ENCODE results near the gene PCK1. TPM values are rescaled to one million over a fixed set of nuclear protein-coding genes. Genes with fewer than 3 reads are reported as not detected.
A peak's percentile ranks its signal among the peaks of the same experiment; 100 is the strongest.

PCK1 gene
- total RNA-seq, 5 donors from 2014 or later (not counting 1 experiment from before 2014, with no cell fraction given), result 0.25 to 0.53 (median 0.26) TPM; not detected in 2

- WGBS (ENCODE audit: insufficient coverage), result 81% methylated on average over 13 of the region's 18 CpGs
- H3K27me3 ChIP-seq (replicated peaks in 1 of 2; ENCODE audit: control insufficient read depth in 2 of 2, extremely low read depth in 1 of 2, insufficient read depth in 2 of 2, low read length in 1 of 2), result peaks cover 0 to 35% of the 10 kb centered on the region in 2 experiments
- H3K4me3 ChIP-seq (ENCODE audit: control insufficient read depth in 1 of 2, extremely low read depth in 1 of 2, low read length in 1 of 2), result no peak overlapping the region
- H3K36me3 ChIP-seq (ENCODE audit: control insufficient read depth in 2 of 2, extremely low read depth in 1 of 2, insufficient read depth in 1 of 2, low read length in 1 of 2), result no peaks in the 10 kb centered on the region
- CTCF ChIA-PET, result no interaction called here
- peaks cover 0 to 5% of the 10 kb centered on the region in 2 experiments for H3K4me1 ChIP-seq (ENCODE audit: control insufficient read depth in 1 of 2, extremely low read depth in 1 of 2, insufficient read depth in 2 of 2, low read length in 2 of 2)
- H3K4me3 Mint-ChIP-seq, result no peak overlapping the region
- no peaks in the 10 kb centered on the region for H3K36me3 Mint-ChIP-seq
- H3K27me3 Mint-ChIP-seq, result peaks cover 2 to 5% of the 10 kb centered on the region in 2 donors
- no peak overlapping the region for H3K27ac ChIP-seq (ENCODE audit: low read length)
- DNase-seq (no peak), ATAC-seq (replicated peaks in 1 of 4) (no peak)
- peaks cover 2 to 6% (median 3%) of the 10 kb centered on the region in 3 donors for H3K4me1 Mint-ChIP-seq
- POLR2A ChIA-PET, result no interaction called here
- no peaks in the 10 kb centered on the region for H3K9me3 ChIP-seq
- H3K27ac Mint-ChIP-seq, result no peak overlapping the region
- peaks cover 0 to 11% (median 3%) of the 10 kb centered on the region in 3 donors for H3K9me3 Mint-ChIP-seq
Observed at GRCh38 chr20:57590485-57591288, 29.8 kb downstream of the PCK1 start.

- H3K27me3 Mint-ChIP-seq, result peaks cover 0 to 3% of the 10 kb centered on the region in 2 donors
- H3K4me3 ChIP-seq (ENCODE audit: control insufficient read depth in 1 of 2, extremely low read depth in 1 of 2, low read length in 1 of 2), result no peak overlapping the region
- H3K9me3 Mint-ChIP-seq, result peaks cover 0 to 11% (median 3%) of the 10 kb centered on the region in 3 donors
- no peak for DNase-seq
- no peak overlapping the region for H3K27ac Mint-ChIP-seq
- ChIA-PET POLR2A (no interaction called here), CTCF (no interaction called here)
- WGBS (ENCODE audit: insufficient coverage), result 65% methylated on average over 8 of the region's 15 CpGs
- H3K36me3 ChIP-seq (ENCODE audit: control insufficient read depth in 2 of 2, extremely low read depth in 1 of 2, insufficient read depth in 1 of 2, low read length in 1 of 2), result no peaks in the 10 kb centered on the region
- no peaks in the 10 kb centered on the region for H3K36me3 Mint-ChIP-seq
- ATAC-seq (replicated peaks in 1 of 4), result no peak
- no peak overlapping the region for H3K4me3 Mint-ChIP-seq
- H3K9me3 ChIP-seq, result no peaks in the 10 kb centered on the region
- H3K27me3 ChIP-seq (replicated peaks in 1 of 2; ENCODE audit: control insufficient read depth in 2 of 2, extremely low read depth in 1 of 2, insufficient read depth in 2 of 2, low read length in 1 of 2), result peaks cover 0 to 27% of the 10 kb centered on the region in 2 experiments
- peaks cover 2 to 6% (median 6%) of the 10 kb centered on the region in 3 donors for H3K4me1 Mint-ChIP-seq
- H3K4me1 ChIP-seq (ENCODE audit: control insufficient read depth in 1 of 2, extremely low read depth in 1 of 2, insufficient read depth in 2 of 2, low read length in 2 of 2), result peaks cover 0 to 5% of the 10 kb centered on the region in 2 experiments
- H3K27ac ChIP-seq (ENCODE audit: low read length), result no peak overlapping the region
Observed at GRCh38 chr20:57591289-57592229, 30.6 kb downstream of the PCK1 start.

GRCh38 chr20:57592263-57593092 is 31.6 kb downstream of the PCK1 start:
- Mint-ChIP-seq H3K9me3 (peaks cover 0 to 4% (median 0%) of the 10 kb centered on the region in 3 donors), H3K36me3 (no peaks in the 10 kb centered on the region), H3K27me3 (peaks cover 0 to 3% of the 10 kb centered on the region in 2 donors), H3K4me3 (no peak overlapping the region), H3K27ac (no peak overlapping the region), H3K4me1 (peaks cover 2 to 7% (median 6%) of the 10 kb centered on the region in 3 donors)
- WGBS (ENCODE audit: insufficient coverage), result 78% methylated on average over 22 of the region's 22 CpGs
- POLR2A ChIA-PET, result interaction anchor here in 1 of 2 donors (0.6 kb wide), 1 partner anchor 270 kb away, joined by 3 read pairs; no protein-coding TSS in a partner anchor
- H3K36me3 ChIP-seq (ENCODE audit: control insufficient read depth in 2 of 2, extremely low read depth in 1 of 2, insufficient read depth in 1 of 2, low read length in 1 of 2), result no peaks in the 10 kb centered on the region
- CTCF ChIA-PET, result interaction anchor here in 1 of 2 donors (1.2 kb wide), 1 partner anchor 82 kb away, joined by 3 read pairs; no protein-coding TSS in a partner anchor
- ATAC-seq (replicated peaks in 1 of 4) (no peak), DNase-seq (no peak)
- H3K27me3 ChIP-seq (replicated peaks in 1 of 2; ENCODE audit: control insufficient read depth in 2 of 2, extremely low read depth in 1 of 2, insufficient read depth in 2 of 2, low read length in 1 of 2), result peaks cover 0 to 31% of the 10 kb centered on the region in 2 experiments
- H3K27ac ChIP-seq (ENCODE audit: low read length), result no peak overlapping the region
- H3K9me3 ChIP-seq, result no peaks in the 10 kb centered on the region
- no peak overlapping the region for H3K4me3 ChIP-seq (ENCODE audit: control insufficient read depth in 1 of 2, extremely low read depth in 1 of 2, low read length in 1 of 2)
- peaks cover 0 to 14% of the 10 kb centered on the region in 2 experiments for H3K4me1 ChIP-seq (ENCODE audit: control insufficient read depth in 1 of 2, extremely low read depth in 1 of 2, insufficient read depth in 2 of 2, low read length in 2 of 2)

GRCh38 chr20:57593134-57593886 is 32.4 kb downstream of the PCK1 start:
- ATAC-seq (replicated peaks in 1 of 4), result no peak
- Mint-ChIP-seq H3K4me3 (no peak overlapping the region), H3K27me3 (peaks cover 0 to 5% of the 10 kb centered on the region in 2 donors), H3K36me3 (no peaks in the 10 kb centered on the region), H3K9me3 (no peaks in the 10 kb centered on the region), H3K27ac (no peak overlapping the region), H3K4me1 (peaks cover 2 to 10% (median 6%) of the 10 kb centered on the region in 3 donors)
- peaks cover 0 to 16% of the 10 kb centered on the region in 2 experiments for H3K4me1 ChIP-seq (ENCODE audit: control insufficient read depth in 1 of 2, extremely low read depth in 1 of 2, insufficient read depth in 2 of 2, low read length in 2 of 2)
- H3K4me3 ChIP-seq (ENCODE audit: control insufficient read depth in 1 of 2, extremely low read depth in 1 of 2, low read length in 1 of 2), result no peak overlapping the region
- DNase-seq, result no peak
- peaks cover 0 to 38% of the 10 kb centered on the region in 2 experiments for H3K27me3 ChIP-seq (replicated peaks in 1 of 2; ENCODE audit: control insufficient read depth in 2 of 2, extremely low read depth in 1 of 2, insufficient read depth in 2 of 2, low read length in 1 of 2)
- no peaks in the 10 kb centered on the region for H3K9me3 ChIP-seq
- no peaks in the 10 kb centered on the region for H3K36me3 ChIP-seq (ENCODE audit: control insufficient read depth in 2 of 2, extremely low read depth in 1 of 2, insufficient read depth in 1 of 2, low read length in 1 of 2)
- ChIA-PET POLR2A (interaction anchor here in 1 of 2 donors (0.6 kb wide), 2 partner anchors 202 to 271 kb away, joined by 3 to 6 read pairs; partner anchors contain the start of gene RBM38), CTCF (interaction anchor here in 1 of 2 donors (1.2 kb wide), 1 partner anchor 81 kb away, joined by 3 read pairs; no protein-coding TSS in a partner anchor)
- no peak overlapping the region for H3K27ac ChIP-seq (ENCODE audit: low read length)
- WGBS (ENCODE audit: insufficient coverage), result 57% methylated on average over 13 of the region's 17 CpGs

GRCh38 chr20:57594092-57594951 is 33.4 kb downstream of the PCK1 start:
- Histone ChIP-seq H3K9me3 (no peaks in the 10 kb centered on the region), H3K27me3 (replicated peaks in 1 of 2; ENCODE audit: control insufficient read depth in 2 of 2, extremely low read depth in 1 of 2, insufficient read depth in 2 of 2, low read length in 1 of 2) (peaks cover 0 to 37% of the 10 kb centered on the region in 2 experiments), H3K4me1 (ENCODE audit: control insufficient read depth in 1 of 2, extremely low read depth in 1 of 2, insufficient read depth in 2 of 2, low read length in 2 of 2) (peaks cover 0 to 16% of the 10 kb centered on the region in 2 experiments), H3K27ac (ENCODE audit: low read length) (no peak overlapping the region), H3K36me3 (ENCODE audit: control insufficient read depth in 2 of 2, extremely low read depth in 1 of 2, insufficient read depth in 1 of 2, low read length in 1 of 2) (no peaks in the 10 kb centered on the region), H3K4me3 (ENCODE audit: control insufficient read depth in 1 of 2, extremely low read depth in 1 of 2, low read length in 1 of 2) (no peak overlapping the region)
- DNase-seq (peak in 25 of 35 experiments; percentile 19 to 74 (median 45)), ATAC-seq (replicated peaks in 1 of 4) (peak in 1 of 4 experiments; percentile 43)
- Mint-ChIP-seq H3K27me3 (peaks cover 0 to 5% of the 10 kb centered on the region in 2 donors), H3K9me3 (no peaks in the 10 kb centered on the region), H3K4me3 (no peak overlapping the region), H3K36me3 (no peaks in the 10 kb centered on the region), H3K27ac (no peak overlapping the region), H3K4me1 (peaks cover 2 to 10% (median 6%) of the 10 kb centered on the region in 3 donors)
- ChIA-PET CTCF (interaction anchor here (0.6 to 1.1 kb wide), 7 partner anchors 11 to 1863 kb away, joined by 3 to 12 read pairs (median 3); no protein-coding TSS in a partner anchor), POLR2A (no interaction called here)
- WGBS (ENCODE audit: insufficient coverage), result 50% methylated on average over 17 of the region's 27 CpGs
